Right renal cortex interstitium (tissue), 3 donors: Measurements from ENCODE around the gene GABARAPL2. TPM values are rescaled to one million over a fixed set of nuclear protein-coding genes. Genes with fewer than 3 reads are reported as not detected.

ENCODE experiments used
- DNase-seq, 3 donors: peaks; one replicate each; pipeline ENCODE4 v3.0.0-alpha.2; 2013; ENCODE audit warnings: low read depth in 3 of 3, low spot score in 2 of 3
- polyA plus RNA-seq, 3 donors: library from polyadenylated mRNA; unstranded; fragments of 120-200 nt; gene quantifications; one replicate each; pipeline ENCODE4 v1.2.1, GENCODE V29; 2013; ENCODE audit not compliant: insufficient read length in 3 of 3

Gene GABARAPL2
- polyA plus RNA-seq, 3 donors, result 199 to 200 (median 200) TPM

GRCh38 chr16:75626806-75627205 is 60.6 kb downstream of the GABARAPL2 start:
- no peak for DNase-seq

Other genes starting within 250 kb of the GABARAPL2 start
- gene CFDP1, start 132.9 kb upstream of the GABARAPL2 start, polyA plus RNA-seq, result 100 to 1,000 TPM; 202 to 221 (median 203) TPM
- 10 to 100 TPM; 37.4 to 39.8 (median 39.0) TPM for gene TMEM170A, start 101.7 kb upstream of the GABARAPL2 start, polyA plus RNA-seq
- gene CHST6, start 70.9 kb upstream of the GABARAPL2 start, polyA plus RNA-seq, result 1 to 10 TPM in 1 of 3 donors, under 1 TPM in 2; 0.72 to 1.1 (median 0.78) TPM
- gene CHST5, start 30.3 kb upstream of the GABARAPL2 start, polyA plus RNA-seq, result under 1 TPM; 0.62 to 0.78 (median 0.64) TPM
- gene TMEM231, start 10.1 kb upstream of the GABARAPL2 start, polyA plus RNA-seq, result 10 to 100 TPM; 18.4 to 20.5 (median 19.4) TPM
- gene ADAT1, start 56.9 kb downstream of the GABARAPL2 start, polyA plus RNA-seq, result 10 to 100 TPM; 40.1 to 64.9 (median 50.0) TPM
- 100 to 1,000 TPM; 145 to 152 (median 148) TPM for gene KARS1, start 81.3 kb downstream of the GABARAPL2 start, polyA plus RNA-seq
- 10 to 100 TPM; 89.5 to 93.4 (median 92.5) TPM for gene TERF2IP, start 81.4 kb downstream of the GABARAPL2 start, polyA plus RNA-seq
- gene CPHXL2, start 110.6 kb downstream of the GABARAPL2 start, polyA plus RNA-seq, result not detected
- under 1 TPM in 1 of 3 donors, not detected in 2; 0.11 TPM for gene DUXB, start 135.1 kb downstream of the GABARAPL2 start, polyA plus RNA-seq
- not detected for gene CPHXL, start 160.1 kb downstream of the GABARAPL2 start, polyA plus RNA-seq